HG02885 (cell line): ENCODE results near the gene DCUN1D4.
"Not testable (repeated sequence)": the region's sequence is repeated elsewhere in the genome, so short reads cannot be mapped to it uniquely, and the experiment has no call there.

Experiments used
- ATAC-seq: cut with Tn5 transposase; IDR thresholded peaks from one replicate; pipeline ENCODE4 v1.9.1; 2021; ENCODE audit warnings: mild to moderate bottlenecking; ENCODE audit not compliant: unreplicated experiment, poor library complexity

DCUN1D4 gene

GRCh38 chr4:51890760-51891159 lies 47.8 kb downstream of the DCUN1D4 start:
- no peak for ATAC-seq

DNA sequence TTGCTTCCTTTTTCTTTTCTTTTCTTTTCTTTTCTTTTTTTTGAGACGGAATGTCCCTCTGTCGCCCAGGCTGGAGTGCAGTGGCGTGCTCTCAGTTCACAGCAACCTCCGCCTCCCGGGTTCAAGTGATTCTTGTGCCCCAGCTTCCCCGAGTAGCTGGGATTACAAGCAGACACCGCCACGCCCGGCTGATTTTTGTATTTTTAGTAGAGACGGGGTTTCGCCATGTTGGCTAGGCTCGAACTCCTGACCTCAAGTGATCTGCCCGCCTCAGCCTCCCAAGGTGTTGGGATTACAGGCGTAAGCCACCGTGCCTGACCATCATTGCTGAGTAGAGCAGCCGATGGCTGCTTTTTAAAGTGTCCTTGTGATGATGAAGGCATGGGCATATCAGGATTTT lies 50.4 kb downstream of the DCUN1D4 start:
- ATAC-seq, result not testable (repeated sequence)

GRCh38 chr4:51894059-51894645 lies 51.2 kb downstream of the DCUN1D4 start:
- no peak for ATAC-seq

- ATAC-seq, result peak; percentile 41
These were observed 52.2 kb downstream of the DCUN1D4 start for GRCh38 chr4:51895158-51895557.

DNA sequence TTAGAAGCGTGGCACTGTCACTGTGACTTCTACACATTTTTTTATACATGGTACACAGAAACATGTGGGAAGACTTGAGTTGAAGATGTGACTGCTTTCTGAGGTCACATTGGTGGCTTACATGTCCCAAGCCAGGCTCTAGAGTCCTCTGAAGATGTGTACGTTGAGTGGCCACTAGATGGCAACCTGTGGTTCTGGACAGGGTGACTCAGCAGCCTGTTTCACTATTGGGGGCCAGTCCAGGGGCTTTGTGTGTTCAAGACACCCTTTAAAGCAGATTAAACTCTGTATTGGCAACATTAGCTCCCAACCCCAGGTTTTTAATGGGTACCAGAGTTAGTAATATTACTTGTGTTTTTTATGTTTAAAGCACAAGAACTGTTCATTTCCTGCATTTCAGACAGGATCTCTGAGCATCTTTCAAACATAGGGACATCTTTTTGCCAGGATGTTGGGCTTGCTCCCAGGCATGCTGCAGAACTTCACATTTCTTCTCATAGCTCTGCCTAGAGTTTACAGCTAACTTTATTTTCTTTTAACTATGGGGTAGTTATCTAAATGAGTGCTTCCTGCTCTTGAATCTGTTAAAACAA lies 53.0 kb downstream of the DCUN1D4 start:
- peak; percentile 99 for ATAC-seq

DNA sequence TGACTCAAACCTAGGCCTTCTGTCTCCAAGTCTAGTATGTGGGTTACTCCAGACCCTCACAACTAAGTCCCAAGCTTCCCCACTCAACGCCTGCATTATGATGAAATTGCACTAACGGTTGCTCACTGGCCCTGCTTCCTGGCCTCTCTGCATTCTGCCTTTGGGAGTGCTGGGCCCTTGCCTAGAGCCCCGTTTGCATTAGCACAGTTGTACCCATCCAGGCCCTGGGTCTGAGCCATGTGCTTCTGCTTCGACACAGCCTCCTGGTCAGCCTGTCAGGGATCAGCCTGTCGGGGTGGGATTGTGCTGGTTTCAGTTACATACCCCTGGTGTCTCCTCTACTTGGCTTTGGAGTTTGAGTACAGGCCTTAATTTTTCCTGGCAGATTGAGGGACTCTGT lies 58.4 kb downstream of the DCUN1D4 start:
- no peak for ATAC-seq

GRCh38 chr4:51906167-51906958 lies 63.4 kb downstream of the DCUN1D4 start:
- ATAC-seq, result peak; percentile 99

DNA sequence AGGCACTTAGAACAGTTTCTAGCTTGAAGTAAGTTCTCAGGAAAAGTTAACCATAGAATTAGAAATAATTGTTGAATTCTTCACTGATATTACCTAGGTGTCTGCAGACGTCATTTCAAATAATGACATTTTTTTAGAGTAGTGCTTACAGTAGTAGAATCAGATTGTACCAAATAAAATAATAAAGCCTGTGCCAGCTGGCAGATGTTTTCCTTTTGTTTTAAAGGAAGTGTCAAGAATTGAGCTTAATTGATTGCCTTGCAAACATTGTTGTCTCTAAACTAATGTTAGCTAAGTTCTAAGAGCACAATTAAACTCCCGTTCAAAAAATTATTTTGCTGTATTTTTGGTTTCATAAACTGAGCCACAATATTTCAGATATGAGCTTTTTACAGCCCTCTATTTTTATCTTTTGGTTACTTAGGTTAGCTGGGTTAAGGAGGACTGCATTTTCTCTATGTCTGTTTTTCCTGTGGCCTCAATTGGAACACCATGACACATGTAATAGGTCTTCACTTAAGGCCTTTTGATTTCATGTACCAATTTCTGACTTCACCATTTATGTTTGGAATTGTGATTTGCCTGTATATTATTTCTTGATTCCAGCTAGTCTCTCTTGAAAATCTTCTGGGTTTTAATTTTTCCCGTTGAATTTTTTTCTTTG lies 64.2 kb downstream of the DCUN1D4 start:
- no peak for ATAC-seq

DNA sequence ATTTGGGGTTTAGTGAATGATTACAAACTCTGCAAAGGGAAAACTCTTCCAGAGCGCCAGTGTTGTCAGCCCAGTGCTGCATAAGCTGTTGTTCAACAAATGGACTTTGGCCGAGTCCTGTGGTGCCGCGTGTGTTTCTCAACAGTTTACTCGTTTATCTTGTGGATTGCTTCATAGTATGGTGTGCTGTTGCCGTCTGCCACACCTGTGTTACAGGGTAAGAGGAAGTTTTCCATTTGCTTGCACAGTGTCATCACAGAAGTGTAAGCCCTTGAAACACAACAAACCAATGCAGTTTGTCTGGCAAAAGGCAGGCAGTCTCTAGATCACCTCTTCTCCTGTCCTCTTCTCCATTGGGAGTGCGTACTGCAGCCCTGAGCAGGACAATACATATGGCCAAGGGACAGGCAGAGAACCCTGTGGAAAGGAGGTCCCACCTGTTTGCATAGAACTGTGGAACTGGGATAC lies 66.3 kb downstream of the DCUN1D4 start:
- ATAC-seq, result no peak

DNA sequence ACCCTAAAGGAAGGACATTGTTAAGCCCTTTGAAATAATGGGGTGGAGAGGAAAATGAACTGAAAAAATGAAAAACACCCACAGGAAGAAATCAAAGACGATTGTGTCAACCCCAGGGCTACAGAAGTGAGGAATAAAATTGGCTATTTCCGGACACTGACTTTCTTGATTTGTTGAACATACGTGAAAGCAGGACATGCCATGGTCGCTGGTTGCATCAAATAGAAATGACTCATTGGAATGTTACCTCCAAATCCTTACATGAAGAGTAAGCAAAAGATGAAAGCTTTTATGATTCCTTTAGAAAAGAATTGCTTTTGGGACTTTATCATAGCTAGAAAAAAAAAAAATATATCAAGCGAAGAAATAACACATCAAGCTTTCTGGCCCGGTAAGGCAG lies 75.3 kb downstream of the DCUN1D4 start:
- no peak for ATAC-seq

DNA sequence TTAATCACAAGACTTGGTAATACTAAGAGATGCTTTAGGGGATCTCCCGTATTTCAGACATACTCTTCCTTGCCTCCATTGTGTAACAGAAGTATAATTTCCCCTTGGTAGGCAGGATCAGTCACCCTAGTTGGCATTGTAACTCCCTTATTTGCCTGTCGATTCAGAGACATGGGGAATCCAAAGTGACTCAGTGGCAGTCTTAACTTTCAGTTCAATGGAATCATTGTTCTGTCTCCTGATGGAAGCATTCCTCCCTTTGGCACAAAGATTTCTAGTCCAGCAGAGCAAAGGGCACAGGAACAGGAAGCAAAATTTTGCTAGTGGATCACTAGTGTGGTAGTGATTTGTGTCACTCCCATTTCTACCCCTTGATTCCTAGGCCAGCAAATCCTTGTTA lies 80.4 kb downstream of the DCUN1D4 start:
- ATAC-seq, result no peak

DNA sequence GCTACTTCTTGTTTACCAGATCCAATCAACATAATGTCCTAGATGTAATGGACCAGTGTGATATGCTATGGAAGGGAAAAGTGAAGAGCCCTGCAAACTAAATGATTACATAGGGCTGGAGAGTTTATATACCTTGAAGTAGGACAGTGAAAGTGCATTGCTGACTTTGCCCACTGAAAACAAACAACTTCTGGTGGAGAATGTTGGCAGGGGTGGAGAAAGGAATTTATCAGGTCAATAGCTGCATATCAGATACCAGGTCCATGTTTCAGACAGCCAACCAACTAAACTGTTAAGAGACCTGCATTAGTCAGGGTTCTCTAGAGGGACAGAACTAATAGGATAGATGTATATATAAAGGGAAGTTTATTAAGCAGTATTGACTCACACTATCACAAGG lies 82.4 kb downstream of the DCUN1D4 start:
- ATAC-seq, result no peak

DNA sequence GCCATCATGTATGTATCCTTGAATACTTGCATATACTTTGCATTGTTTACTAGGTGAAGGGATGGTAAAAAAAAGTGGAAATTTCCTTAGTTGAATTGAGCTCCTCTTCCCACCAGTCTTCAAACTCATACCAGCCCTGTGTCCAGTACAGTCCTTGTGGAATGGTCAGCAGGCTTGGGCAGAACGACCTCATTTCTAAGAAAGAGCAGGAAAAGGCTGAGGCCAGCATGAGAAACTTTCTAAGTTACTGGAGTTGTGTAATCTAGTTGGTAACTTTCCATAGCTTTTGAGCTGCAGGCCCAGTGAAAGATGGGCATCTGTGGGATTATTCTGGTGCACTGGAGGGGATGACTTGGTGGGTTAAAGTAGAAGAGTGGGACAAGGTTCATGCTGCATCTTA lies 87.6 kb downstream of the DCUN1D4 start:
- ATAC-seq, result no peak

GRCh38 chr4:51931461-51931860 lies 88.5 kb downstream of the DCUN1D4 start:
- ATAC-seq, result no peak

DNA sequence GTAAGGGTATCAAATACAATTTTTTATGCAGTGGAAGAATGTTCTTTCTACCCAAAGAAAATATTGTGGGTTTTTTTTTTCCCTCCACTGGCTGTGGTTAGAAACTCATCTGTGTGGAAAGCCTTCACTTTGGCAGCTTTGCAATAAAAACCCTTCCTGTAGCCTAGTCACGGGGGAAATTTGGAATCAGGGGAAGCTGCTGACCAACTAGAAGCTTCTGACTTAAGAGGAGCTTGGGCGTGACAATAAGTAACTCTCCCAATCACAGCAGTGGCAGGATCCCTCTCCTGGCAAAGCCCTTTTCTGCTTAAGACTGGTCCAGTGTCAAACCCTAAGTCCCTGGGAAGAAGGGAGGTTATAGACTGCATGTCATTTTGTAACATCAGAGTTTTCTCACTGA lies 89.3 kb downstream of the DCUN1D4 start:
- ATAC-seq, result no peak

- no peak for ATAC-seq
These were observed 89.7 kb downstream of the DCUN1D4 start for GRCh38 chr4:51932684-51933083.

DNA sequence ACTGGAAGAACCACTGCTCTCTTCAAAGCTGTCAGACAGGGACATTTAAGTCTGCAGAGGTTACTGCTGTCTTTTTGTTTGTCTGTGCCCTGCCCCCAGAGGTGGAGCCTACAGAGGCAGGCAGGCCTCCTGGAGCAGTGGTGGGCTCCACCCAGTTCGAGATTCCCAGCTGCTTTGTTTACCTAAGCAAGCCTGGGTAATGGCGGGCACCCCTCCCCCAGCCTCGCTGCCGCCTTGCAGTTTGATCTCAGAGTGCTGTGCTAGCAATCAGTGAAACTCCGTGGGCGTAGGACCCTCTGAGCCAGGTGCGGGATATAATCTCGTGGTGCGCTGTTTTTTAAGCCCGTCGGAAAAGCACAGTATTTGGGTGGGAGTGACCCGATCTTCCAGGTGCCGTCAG lies 97.5 kb downstream of the DCUN1D4 start:
- ATAC-seq, result not testable (repeated sequence)

DNA sequence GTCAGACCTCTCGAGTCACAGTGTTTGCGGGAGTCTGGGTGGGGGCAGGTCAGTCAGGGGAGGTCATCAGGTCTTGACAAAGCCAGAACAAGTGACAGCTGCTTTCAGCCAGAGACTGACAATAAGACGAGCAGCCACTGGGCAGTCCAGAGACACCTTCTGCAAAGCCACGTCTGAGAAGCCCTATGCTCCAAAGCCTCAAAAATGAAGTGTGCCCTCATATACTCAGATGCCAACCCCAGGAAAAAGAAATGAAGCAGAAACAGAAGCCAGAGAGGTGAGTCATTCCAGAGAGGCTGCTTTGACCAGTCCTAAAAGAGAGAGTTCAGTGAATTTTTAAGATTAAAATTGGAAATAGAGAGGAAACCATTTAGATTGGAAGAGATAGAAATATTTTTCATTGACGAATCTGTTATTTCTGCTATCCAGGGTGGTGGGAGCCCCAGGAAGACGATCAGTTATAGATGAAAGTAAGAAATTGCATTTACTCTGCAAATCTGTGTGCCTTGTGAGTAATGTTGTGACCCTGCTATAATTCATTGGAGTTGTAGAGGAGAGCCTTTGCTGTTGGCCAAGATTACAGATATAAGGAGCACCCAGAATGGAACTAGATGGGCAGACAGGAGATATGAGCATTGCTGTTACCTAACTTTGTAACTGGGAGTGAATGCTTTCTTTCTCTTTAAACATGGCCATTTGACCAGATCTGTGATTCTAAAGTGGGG lies 99.3 kb downstream of the DCUN1D4 start:
- ATAC-seq, result no peak

GRCh38 chr4:51942833-51943215 lies 99.9 kb downstream of the DCUN1D4 start:
- ATAC-seq, result no peak

DNA sequence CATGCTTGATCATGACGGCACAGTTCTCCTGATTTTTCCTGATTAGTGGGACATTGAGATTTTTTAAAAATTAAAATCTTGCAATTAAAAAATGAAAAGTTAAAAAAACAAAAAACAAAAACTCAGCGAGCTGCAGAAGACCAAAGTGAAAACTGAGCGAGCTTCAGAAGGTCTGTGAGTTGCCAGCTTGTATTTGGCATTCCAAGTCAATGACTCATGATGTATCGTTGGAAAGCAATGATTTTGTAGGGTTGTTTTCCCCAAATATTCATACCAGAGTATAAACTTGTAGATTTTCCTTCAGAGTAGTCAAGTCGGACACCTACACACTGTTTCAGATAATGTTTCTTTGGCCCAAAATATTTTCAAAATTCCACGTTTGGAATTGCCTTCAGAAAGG lies 100.3 kb downstream of the DCUN1D4 start:
- no peak for ATAC-seq
